Parathyroid adenoma (tissue), 2 donors: ENCODE data around the gene MELTF.

Experiments
- H2AFZ ChIP-seq: fragments of 300-600 bp; sonication (generic); one replicate; pipeline ENCODE4 v1.7.0; 2017; ENCODE audit warnings: antibody characterized with exemption, mild to moderate bottlenecking
- H3K27ac ChIP-seq: fragments of 300-600 bp; sonication (generic); one replicate; pipeline ENCODE4 v1.7.0; 2017
- H3K27me3 ChIP-seq: fragments of 300-600 bp; sonication (generic); one replicate; pipeline ENCODE4 v1.7.0; 2017; ENCODE audit warnings: low read length; ENCODE audit not compliant: control insufficient read depth, insufficient read depth
- H3K36me3 ChIP-seq: fragments of 300-600 bp; sonication (generic); one replicate; pipeline ENCODE4 v1.7.0; 2017; ENCODE audit warnings: low read length; ENCODE audit not compliant: control insufficient read depth, insufficient read depth
- H3K4me1 ChIP-seq: fragments of 300-600 bp; sonication (generic); one replicate; pipeline ENCODE4 v1.7.0; 2017; ENCODE audit warnings: control low read depth
- H3K4me2 ChIP-seq: fragments of 300-600 bp; sonication (generic); one replicate; pipeline ENCODE4 v1.7.0; 2017; ENCODE audit warnings: low read length
- H3K4me3 ChIP-seq: fragments of 300-600 bp; sonication (generic); one replicate; pipeline ENCODE4 v1.7.0; 2017; ENCODE audit warnings: low read depth, low read length
- H3K79me2 ChIP-seq: fragments of 300-600 bp; sonication (generic); one replicate; pipeline ENCODE4 v1.7.0; 2017; ENCODE audit warnings: control low read depth
- H3K9ac ChIP-seq: fragments of 300-600 bp; sonication (generic); one replicate; pipeline ENCODE4 v1.7.0; 2017; ENCODE audit warnings: mild to moderate bottlenecking
- H3K9me3 ChIP-seq: fragments of 300-600 bp; sonication (generic); one replicate; pipeline ENCODE4 v1.7.0; 2017; ENCODE audit warnings: low read length; ENCODE audit not compliant: control insufficient read depth
- TF ChIP-seq, protein P1 (sequence below): fragments of 300-600 bp; sonication (generic); IDR thresholded peaks from one replicate; pipeline ENCODE4 v1.7.0; 2017; ENCODE audit warnings: antibody characterized with exemption, mild to moderate bottlenecking
- donor health status: primary hyperparathyroidism.

Gene MELTF

DNA sequence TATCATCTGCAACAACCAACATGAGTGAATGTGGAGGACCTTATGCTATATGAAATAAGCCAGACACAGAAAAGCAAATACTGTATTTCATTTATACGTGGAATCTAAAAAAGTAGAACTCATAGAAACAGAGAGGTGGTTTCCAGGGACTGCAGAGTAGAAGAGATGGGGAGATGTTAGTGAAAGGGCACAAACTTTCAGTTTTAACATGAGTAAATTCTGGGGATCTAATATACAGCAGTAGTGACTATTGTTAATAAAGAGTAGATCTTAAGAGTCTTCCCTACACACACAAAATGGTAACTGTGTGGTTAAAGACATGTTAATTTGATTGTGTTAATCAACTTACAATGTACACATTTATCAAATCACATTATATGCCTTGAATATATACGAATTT, 20.9 kb upstream of the MELTF start:
- Histone ChIP-seq H3K4me2 (no peak overlapping the region), H3K36me3 (no peaks in the 10 kb centered on the region), H3K4me3 (no peak overlapping the region), H3K27me3 (no peaks in the 10 kb centered on the region), H3K4me1 (no peaks in the 10 kb centered on the region), H3K27ac (no peak overlapping the region), H3K9ac (no peak overlapping the region), H3K79me2 (no peaks in the 10 kb centered on the region), H2AFZ (no peak overlapping the region), H3K9me3 (no peaks in the 10 kb centered on the region)
- TF ChIP-seq, protein P1, sequence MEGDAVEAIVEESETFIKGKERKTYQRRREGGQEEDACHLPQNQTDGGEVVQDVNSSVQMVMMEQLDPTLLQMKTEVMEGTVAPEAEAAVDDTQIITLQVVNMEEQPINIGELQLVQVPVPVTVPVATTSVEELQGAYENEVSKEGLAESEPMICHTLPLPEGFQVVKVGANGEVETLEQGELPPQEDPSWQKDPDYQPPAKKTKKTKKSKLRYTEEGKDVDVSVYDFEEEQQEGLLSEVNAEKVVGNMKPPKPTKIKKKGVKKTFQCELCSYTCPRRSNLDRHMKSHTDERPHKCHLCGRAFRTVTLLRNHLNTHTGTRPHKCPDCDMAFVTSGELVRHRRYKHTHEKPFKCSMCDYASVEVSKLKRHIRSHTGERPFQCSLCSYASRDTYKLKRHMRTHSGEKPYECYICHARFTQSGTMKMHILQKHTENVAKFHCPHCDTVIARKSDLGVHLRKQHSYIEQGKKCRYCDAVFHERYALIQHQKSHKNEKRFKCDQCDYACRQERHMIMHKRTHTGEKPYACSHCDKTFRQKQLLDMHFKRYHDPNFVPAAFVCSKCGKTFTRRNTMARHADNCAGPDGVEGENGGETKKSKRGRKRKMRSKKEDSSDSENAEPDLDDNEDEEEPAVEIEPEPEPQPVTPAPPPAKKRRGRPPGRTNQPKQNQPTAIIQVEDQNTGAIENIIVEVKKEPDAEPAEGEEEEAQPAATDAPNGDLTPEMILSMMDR, result no peak

DNA sequence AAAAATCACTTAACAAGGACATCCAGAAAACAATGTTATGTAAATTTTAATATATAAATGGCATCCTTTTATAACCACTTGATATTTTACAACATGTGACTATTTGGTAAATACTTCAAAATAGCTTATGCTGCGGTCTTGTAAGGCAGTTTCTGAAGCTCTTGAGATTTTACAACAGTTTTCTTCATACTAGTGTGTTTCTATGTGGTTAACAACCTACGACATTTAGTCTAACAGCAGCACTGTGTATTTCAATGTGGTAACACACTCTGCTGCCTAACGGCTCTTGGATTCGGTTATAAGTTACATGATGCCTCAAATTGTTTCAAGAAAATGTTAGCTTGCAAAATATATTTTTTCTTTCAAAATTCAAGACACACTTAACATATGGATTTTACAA, 12.9 kb upstream of the MELTF start:
- Histone ChIP-seq H3K9ac (no peak overlapping the region), H3K9me3 (no peaks in the 10 kb centered on the region), H3K27ac (no peak overlapping the region), H3K4me3 (no peak overlapping the region), H3K79me2 (no peaks in the 10 kb centered on the region), H3K4me2 (no peak overlapping the region), H3K27me3 (no peaks in the 10 kb centered on the region), H3K36me3 (no peaks in the 10 kb centered on the region), H3K4me1 (no peaks in the 10 kb centered on the region), H2AFZ (no peak overlapping the region)
- TF ChIP-seq, protein P1, result no peak

DNA sequence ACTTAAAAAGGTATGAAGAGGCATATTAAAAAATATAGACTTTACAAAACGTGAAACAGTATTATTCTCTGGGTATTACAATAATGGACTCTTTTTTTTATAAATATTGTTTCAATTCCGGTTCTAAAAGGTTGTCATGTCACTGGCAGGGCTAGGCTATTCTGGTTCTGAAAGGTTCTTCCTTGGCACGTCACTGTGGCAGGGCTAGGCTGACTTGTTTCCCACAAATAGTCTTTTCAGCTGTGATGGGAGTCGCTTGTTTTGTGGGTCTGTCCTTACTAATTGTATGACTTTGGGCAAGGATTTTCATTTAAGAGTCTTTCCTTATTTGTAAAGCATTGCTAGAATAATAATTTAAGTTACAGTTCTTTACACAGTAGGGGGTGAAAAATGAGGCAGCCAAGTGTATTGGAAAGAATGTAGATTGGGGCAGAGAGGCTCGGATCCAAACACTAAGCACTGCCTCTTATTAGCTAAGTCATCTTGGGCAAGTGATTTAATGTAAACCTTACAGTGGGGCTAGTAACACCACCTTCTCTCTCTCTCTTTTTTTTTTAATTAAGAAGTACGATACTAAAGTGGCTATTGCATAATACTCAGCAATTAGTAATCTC, 12.4 kb upstream of the MELTF start:
- no peaks in the 10 kb centered on the region for H3K27me3 ChIP-seq
- H3K4me1 ChIP-seq, result no peaks in the 10 kb centered on the region
- no peak overlapping the region for H2AFZ ChIP-seq
- no peaks in the 10 kb centered on the region for H3K79me2 ChIP-seq
- H3K4me3 ChIP-seq, result no peak overlapping the region
- no peak overlapping the region for H3K27ac ChIP-seq
- no peak overlapping the region for H3K4me2 ChIP-seq
- no peaks in the 10 kb centered on the region for H3K9me3 ChIP-seq
- H3K36me3 ChIP-seq, result no peaks in the 10 kb centered on the region
- TF ChIP-seq, protein P1, result no peak
- H3K9ac ChIP-seq, result no peak overlapping the region

DNA sequence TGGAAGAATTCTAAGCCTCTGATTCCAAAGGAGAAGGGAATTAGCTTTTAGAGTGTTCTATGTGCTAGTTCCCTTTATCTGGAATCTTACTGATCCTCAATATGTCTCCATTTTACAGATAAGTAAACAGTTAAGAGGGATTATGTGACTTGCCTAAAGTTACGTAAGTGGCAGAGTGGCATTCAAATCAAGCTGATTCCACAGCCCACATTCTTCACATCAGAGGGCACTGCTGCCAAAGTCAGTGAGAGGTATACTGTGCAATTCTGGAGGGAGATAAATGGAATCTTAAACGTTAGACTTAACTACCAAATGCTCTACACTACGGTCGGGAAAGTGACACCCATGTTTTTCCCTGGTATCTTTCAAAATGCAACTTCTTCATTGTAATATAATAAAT, 11.0 kb upstream of the MELTF start:
- Histone ChIP-seq H3K9me3 (no peaks in the 10 kb centered on the region), H3K27ac (no peak overlapping the region), H3K9ac (no peak overlapping the region), H3K27me3 (no peaks in the 10 kb centered on the region), H3K4me2 (no peak overlapping the region), H3K4me1 (no peaks in the 10 kb centered on the region), H3K4me3 (no peak overlapping the region), H3K79me2 (no peaks in the 10 kb centered on the region), H2AFZ (no peak overlapping the region), H3K36me3 (no peaks in the 10 kb centered on the region)
- TF ChIP-seq, protein P1, result no peak
